Right lobe of liver (tissue), 6 donors: ENCODE results near the gene RAVER2. TPM values are rescaled to one million over a fixed set of nuclear protein-coding genes. Genes with fewer than 3 reads are reported as not detected.

Experiments
- ATAC-seq, 4 donors: fragments of 200-7000 bp; cut with Tn5 transposase; one replicate each; pipeline ENCODE4 v1.9.1; 2020; ENCODE audit warnings: mild to moderate bottlenecking in 4 of 4, moderate library complexity in 4 of 4
- DNase-seq, 3 donors: peaks; one replicate each; pipeline ENCODE4 v3.0.0-alpha.2; 2020
- H3K27ac ChIP-seq, 3 donors: fragments of 200-600 bp; one replicate each; pipeline ENCODE4 v1.8.0; 2022
- H3K27me3 ChIP-seq, 2 donors: fragments of 200-600 bp; one replicate each; pipeline ENCODE4 v1.8.0; 2022
- H3K36me3 ChIP-seq, 4 donors: fragments of 200-600 bp; sonication (generic) in 1 of 4; one replicate each; pipeline versions ENCODE4 v1.5.1 to v1.8.0; 2017 to 2022; ENCODE audit warnings: control low read depth in 1 of 4
- H3K4me1 ChIP-seq, 4 donors: fragments of 200-600 bp; sonication (generic) in 1 of 4; one replicate each; pipeline versions ENCODE4 v1.5.1 to v1.8.0; 2017 to 2022; ENCODE audit warnings: control low read depth in 1 of 4
- H3K4me3 ChIP-seq, 3 donors: fragments of 200-600 bp; one replicate each; pipeline ENCODE4 v1.8.0; 2022
- H3K9me3 ChIP-seq, 4 donors: fragments of 200-600 bp; sonication (generic) in 1 of 4; one replicate each; pipeline versions ENCODE4 v1.5.1 to v1.8.0; 2017 to 2022; ENCODE audit warnings: control low read depth in 1 of 4
- CTCF ChIP-seq, 4 donors: fragments of 200-600 bp in 3 of 4; fragments of 450-650 bp in 1 of 4; IDR thresholded peaks; one replicate each; pipeline versions ENCODE4 v1.5.1 to v1.8.0; 2016 to 2022; ENCODE audit warnings: antibody characterized with exemption in 4 of 4, mild to moderate bottlenecking in 2 of 4
- POLR2A ChIP-seq: fragments of 450-650 bp; IDR thresholded peaks from one replicate; pipeline ENCODE4 v1.6.1; 2017; ENCODE audit warnings: antibody characterized with exemption, mild to moderate bottlenecking
- WGBS: methylation state at CpG from one replicate; pipeline ENCODE4 v1.1.6; 2018; ENCODE audit warnings: low coverage, low lambda C conversion rate; ENCODE audit not compliant: insufficient coverage; ENCODE audit errors: missing lambda C conversion rate; 5-methylcytosine and 5-hydroxymethylcytosine counted together
- intact Hi-C, 2 donors: fragments of 100-400 bp; cut with DNase I; formaldehyde crosslinking; loops; one replicate each; pipeline versions ENCODE4 v1.11.2 to v1.14.1; 2022
- total RNA-seq, 6 experiments: library from RNA; depleted of rRNA in 2 of 6; stranded (reverse); fragments of >200 nt in 2 of 6; fragmentation: NEBNext Ultra II Directional in 3 of 6; extraction: Animal tissue kit (Norgen Biotek cat#: 25700) in 3 of 6; gene quantifications; one replicate each; pipeline versions ENCODE4 v1.1.0 to v1.2.4, GENCODE V29; 2016 to 2023
- donor health status: DM: no; HTN: yes; CAD: no.
- donor health status: DM: no; HTN: no; CAD: no.
- donor health status: DM: no; HTN: no; CAD: no.
- donor health status: DM: no; HTN: yes; CAD: no.
- donor health status: DM: no; HTN: yes; CAD: no.

RAVER2 gene
- total RNA-seq, 6 experiments from 2014 or later, result 0.51 to 0.91 (median 0.77) TPM

- H3K9me3 ChIP-seq, result peaks cover 0 to 3% (median 0%) of the 10 kb centered on the region in 4 donors
- WGBS, result 68% methylated on average over 3 of the region's 3 CpGs
- no peaks in the 10 kb centered on the region for H3K36me3 ChIP-seq
- H3K4me1 ChIP-seq, result no peaks in the 10 kb centered on the region
- H3K27me3 ChIP-seq, result no peaks in the 10 kb centered on the region
- TF ChIP-seq POLR2A (no peak), CTCF (IDR thresholded peaks at IDR 0.05) (no peak)
- no peak for ATAC-seq
- intact Hi-C loops, result no loop called here
- no peak for DNase-seq
- H3K4me3 ChIP-seq, result no peak overlapping the region
- no peak overlapping the region for H3K27ac ChIP-seq
Observed at GRCh38 chr1:64758233-64758632, 13.4 kb downstream of the RAVER2 start.

GRCh38 chr1:64759968-64760367 is 15.1 kb downstream of the RAVER2 start:
- DNase-seq (no peak), ATAC-seq (no peak)
- 75% methylated on average over 1 of the region's 1 CpG for WGBS
- H3K36me3 ChIP-seq, result no peaks in the 10 kb centered on the region
- H3K27ac ChIP-seq, result no peak overlapping the region
- H3K27me3 ChIP-seq, result no peaks in the 10 kb centered on the region
- no peak overlapping the region for H3K4me3 ChIP-seq
- no peak for TF ChIP-seq POLR2A
- TF ChIP-seq CTCF (IDR thresholded peaks at IDR 0.05), result no peak
- intact Hi-C loops, result no loop called here
- H3K4me1 ChIP-seq, result no peaks in the 10 kb centered on the region
- peaks cover 0 to 3% (median 0%) of the 10 kb centered on the region in 4 donors for H3K9me3 ChIP-seq

GRCh38 chr1:64765012-64765411 is 20.1 kb downstream of the RAVER2 start:
- H3K27ac ChIP-seq, result no peak overlapping the region
- DNase-seq (no peak), ATAC-seq (no peak)
- H3K9me3 ChIP-seq, result no peaks in the 10 kb centered on the region
- 75% methylated on average over 1 of the region's 1 CpG for WGBS
- no peaks in the 10 kb centered on the region for H3K4me1 ChIP-seq
- TF ChIP-seq CTCF (IDR thresholded peaks at IDR 0.05), result no peak
- no peak for TF ChIP-seq POLR2A
- intact Hi-C loops, result no loop called here
- H3K27me3 ChIP-seq, result no peaks in the 10 kb centered on the region
- H3K36me3 ChIP-seq, result no peaks in the 10 kb centered on the region
- no peak overlapping the region for H3K4me3 ChIP-seq

- 18% methylated on average over 2 of the region's 2 CpGs for WGBS
- no peaks in the 10 kb centered on the region for H3K9me3 ChIP-seq
- intact Hi-C loops, result no loop called here
- no peaks in the 10 kb centered on the region for H3K36me3 ChIP-seq
- H3K4me3 ChIP-seq, result no peak overlapping the region
- no peak overlapping the region for H3K27ac ChIP-seq
- H3K27me3 ChIP-seq, result no peaks in the 10 kb centered on the region
- no peak for ATAC-seq
- no peaks in the 10 kb centered on the region for H3K4me1 ChIP-seq
- DNase-seq, result no peak
- no peak for TF ChIP-seq CTCF (IDR thresholded peaks at IDR 0.05)
- TF ChIP-seq POLR2A, result no peak
Observed at GRCh38 chr1:64765826-64766225, 21.0 kb downstream of the RAVER2 start.

GRCh38 chr1:64766429-64766828 is 21.6 kb downstream of the RAVER2 start:
- Histone ChIP-seq H3K4me1 (no peaks in the 10 kb centered on the region), H3K4me3 (no peak overlapping the region), H3K27me3 (no peaks in the 10 kb centered on the region), H3K36me3 (no peaks in the 10 kb centered on the region), H3K9me3 (no peaks in the 10 kb centered on the region), H3K27ac (no peak overlapping the region)
- intact Hi-C loops, result no loop called here
- no peak for DNase-seq
- 75% methylated on average over 3 of the region's 3 CpGs for WGBS
- ATAC-seq, result no peak
- TF ChIP-seq CTCF (IDR thresholded peaks at IDR 0.05) (no peak), POLR2A (no peak)
